NT2/D1 (cell line): ENCODE results near the gene CCDC7.

ENCODE experiments used
- SUZ12 ChIP-seq: IDR thresholded peaks from 2 replicates; pipeline ENCODE4 v1.6.1; 2011; ENCODE audit not compliant: insufficient read length, insufficient read depth; ENCODE audit errors: extremely low read depth
- YY1 ChIP-seq: IDR thresholded peaks from 2 replicates; pipeline ENCODE4 v1.6.1; 2011; ENCODE audit not compliant: insufficient read length, insufficient read depth
- ZNF274 ChIP-seq: IDR thresholded peaks from 2 replicates; pipeline ENCODE4 v1.6.1; 2011; ENCODE audit warnings: mild to moderate bottlenecking, low read depth, low read length

DNA sequence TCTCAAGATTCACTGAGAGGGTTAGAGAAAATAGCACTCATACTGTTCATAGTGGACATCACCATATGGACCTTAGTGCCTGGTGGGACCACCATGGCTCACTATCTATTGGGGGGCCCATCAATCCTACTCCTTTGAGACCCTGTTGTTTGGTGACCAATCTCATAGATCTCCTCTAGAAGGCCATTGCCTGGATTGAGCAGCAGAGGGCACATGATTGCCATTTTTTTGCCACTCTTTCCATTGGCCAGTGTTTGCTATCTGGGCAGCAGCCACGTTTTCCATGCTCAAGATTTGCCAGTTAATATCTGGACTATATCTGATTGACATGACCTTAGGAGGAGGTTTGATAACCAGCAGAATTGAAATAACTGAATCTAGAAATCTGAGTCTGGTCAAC is 267.6 kb downstream of the CCDC7 start:
- TF ChIP-seq SUZ12: no peak
- TF ChIP-seq ZNF274: no peak
- no peak for TF ChIP-seq YY1
